ENCODE measurements around the gene RESP18. TPM values are rescaled to one million over a fixed set of nuclear protein-coding genes. Genes with fewer than 3 reads are reported as not detected.
A peak's percentile ranks its signal among the peaks of the same experiment; 100 is the strongest.

RESP18 gene
- total and polyA plus RNA-seq, 9 donors, result not detected

DNA sequence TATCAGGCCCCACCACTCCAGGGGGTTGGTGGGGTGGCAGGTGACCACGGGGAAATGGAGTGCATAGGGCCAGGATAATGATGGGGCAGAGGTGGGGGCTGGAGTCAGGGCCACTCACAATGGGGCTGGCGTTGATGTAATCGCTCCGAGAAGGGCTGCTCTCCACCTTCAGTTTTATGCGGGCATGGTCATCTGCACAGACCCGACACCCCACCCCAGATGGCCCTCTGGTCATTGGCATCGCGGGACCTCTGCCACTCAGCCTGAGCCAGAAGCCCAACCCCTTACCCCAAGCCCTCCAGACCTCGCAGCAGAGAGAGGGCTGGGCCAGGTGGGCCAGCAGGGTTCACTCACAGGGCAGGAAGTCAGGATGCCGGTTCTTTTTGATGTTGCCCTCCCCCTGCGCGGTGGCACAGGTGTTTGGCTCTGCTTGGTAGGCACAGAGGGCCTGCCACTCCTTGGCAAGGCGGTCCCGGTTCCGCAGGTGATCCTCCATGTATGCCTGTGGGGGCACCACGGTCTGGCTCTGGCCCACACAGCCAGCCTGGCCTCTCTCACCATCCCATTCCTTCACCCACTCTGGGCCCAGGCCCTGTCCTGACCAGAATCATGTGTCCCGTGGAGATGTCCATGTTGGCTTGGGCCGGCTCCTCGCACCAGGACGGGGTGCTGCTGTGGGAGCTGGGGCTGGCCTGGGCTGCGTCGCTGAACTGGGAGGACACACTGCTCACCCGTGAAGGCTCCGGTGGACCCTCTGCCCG, 35.7 kb downstream of the RESP18 start:
- Histone ChIP-seq H3K27me3 (no peaks in the 10 kb centered on the region), H3K9me3 (no peaks in the 10 kb centered on the region), H3K4me3 (no peak overlapping the region), H3K4me1 (ENCODE audit: insufficient read depth) (peaks cover 3% of the 10 kb centered on the region), H3K27ac (no peak overlapping the region), H3K36me3 (no peaks in the 10 kb centered on the region)
- intact Hi-C loops (cut with DNase I), result loop anchor here in 3 of 4 donors (5.0 to 10.0 kb wide), 3 partner anchors 52 to 240 kb away; partner anchors contain the start of genes NHEJ1 (in 2 of the 3), GLB1L (in 1 of the 3) and STK16 (in 1 of the 3)
- TF ChIP-seq, protein P1, sequence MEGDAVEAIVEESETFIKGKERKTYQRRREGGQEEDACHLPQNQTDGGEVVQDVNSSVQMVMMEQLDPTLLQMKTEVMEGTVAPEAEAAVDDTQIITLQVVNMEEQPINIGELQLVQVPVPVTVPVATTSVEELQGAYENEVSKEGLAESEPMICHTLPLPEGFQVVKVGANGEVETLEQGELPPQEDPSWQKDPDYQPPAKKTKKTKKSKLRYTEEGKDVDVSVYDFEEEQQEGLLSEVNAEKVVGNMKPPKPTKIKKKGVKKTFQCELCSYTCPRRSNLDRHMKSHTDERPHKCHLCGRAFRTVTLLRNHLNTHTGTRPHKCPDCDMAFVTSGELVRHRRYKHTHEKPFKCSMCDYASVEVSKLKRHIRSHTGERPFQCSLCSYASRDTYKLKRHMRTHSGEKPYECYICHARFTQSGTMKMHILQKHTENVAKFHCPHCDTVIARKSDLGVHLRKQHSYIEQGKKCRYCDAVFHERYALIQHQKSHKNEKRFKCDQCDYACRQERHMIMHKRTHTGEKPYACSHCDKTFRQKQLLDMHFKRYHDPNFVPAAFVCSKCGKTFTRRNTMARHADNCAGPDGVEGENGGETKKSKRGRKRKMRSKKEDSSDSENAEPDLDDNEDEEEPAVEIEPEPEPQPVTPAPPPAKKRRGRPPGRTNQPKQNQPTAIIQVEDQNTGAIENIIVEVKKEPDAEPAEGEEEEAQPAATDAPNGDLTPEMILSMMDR (IDR thresholded peaks at IDR 0.05), result no peak
- TF ChIP-seq EP300 (IDR thresholded peaks at IDR 0.05) (no peak), POLR2A (IDR thresholded peaks at IDR 0.05) (no peak)
- 82 to 88% (median 88%) methylated on average over 25 of the region's 25 CpGs for WGBS, 3 donors
- peak in 2 of 5 donors; percentile 32 to 37 for DNase-seq

DNA sequence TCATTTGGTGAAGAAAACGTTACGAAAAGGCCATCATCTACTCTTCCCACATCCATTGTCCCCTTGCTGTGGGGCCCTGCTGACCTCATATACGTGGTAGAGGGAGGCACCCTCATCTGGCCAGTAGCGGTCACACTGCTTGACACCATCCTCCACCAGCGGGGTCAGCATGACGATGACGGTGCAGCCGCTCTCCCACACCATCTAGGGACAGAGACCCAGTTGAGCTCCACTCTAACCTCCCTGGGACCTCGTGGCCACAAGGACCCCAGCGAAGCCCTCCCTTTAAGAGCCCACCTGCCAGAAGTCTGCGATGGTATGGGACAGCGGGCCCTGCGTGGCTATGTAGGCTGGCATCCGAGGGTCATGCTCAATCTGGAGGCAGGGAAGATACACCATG, 36.4 kb downstream of the RESP18 start:
- 76 to 83% (median 80%) methylated on average over 14 of the region's 14 CpGs for WGBS, 3 donors
- peaks cover 3% of the 10 kb centered on the region for H3K4me1 ChIP-seq (ENCODE audit: insufficient read depth)
- TF ChIP-seq EP300 (IDR thresholded peaks at IDR 0.05) (no peak), POLR2A (IDR thresholded peaks at IDR 0.05) (no peak)
- TF ChIP-seq, protein P1 (IDR thresholded peaks at IDR 0.05), result no peak
- DNase-seq, result no peak
- intact Hi-C loops (cut with DNase I), result loop anchor here in 3 of 4 donors (5.0 to 10.0 kb wide), 3 partner anchors 51 to 239 kb away; partner anchors contain the start of genes NHEJ1 (in 2 of the 3), GLB1L (in 1 of the 3) and STK16 (in 1 of the 3)
- H3K27ac ChIP-seq, result no peak overlapping the region
- H3K9me3 ChIP-seq, result no peaks in the 10 kb centered on the region
- no peaks in the 10 kb centered on the region for H3K36me3 ChIP-seq
- no peak overlapping the region for H3K4me3 ChIP-seq
- no peaks in the 10 kb centered on the region for H3K27me3 ChIP-seq

DNA sequence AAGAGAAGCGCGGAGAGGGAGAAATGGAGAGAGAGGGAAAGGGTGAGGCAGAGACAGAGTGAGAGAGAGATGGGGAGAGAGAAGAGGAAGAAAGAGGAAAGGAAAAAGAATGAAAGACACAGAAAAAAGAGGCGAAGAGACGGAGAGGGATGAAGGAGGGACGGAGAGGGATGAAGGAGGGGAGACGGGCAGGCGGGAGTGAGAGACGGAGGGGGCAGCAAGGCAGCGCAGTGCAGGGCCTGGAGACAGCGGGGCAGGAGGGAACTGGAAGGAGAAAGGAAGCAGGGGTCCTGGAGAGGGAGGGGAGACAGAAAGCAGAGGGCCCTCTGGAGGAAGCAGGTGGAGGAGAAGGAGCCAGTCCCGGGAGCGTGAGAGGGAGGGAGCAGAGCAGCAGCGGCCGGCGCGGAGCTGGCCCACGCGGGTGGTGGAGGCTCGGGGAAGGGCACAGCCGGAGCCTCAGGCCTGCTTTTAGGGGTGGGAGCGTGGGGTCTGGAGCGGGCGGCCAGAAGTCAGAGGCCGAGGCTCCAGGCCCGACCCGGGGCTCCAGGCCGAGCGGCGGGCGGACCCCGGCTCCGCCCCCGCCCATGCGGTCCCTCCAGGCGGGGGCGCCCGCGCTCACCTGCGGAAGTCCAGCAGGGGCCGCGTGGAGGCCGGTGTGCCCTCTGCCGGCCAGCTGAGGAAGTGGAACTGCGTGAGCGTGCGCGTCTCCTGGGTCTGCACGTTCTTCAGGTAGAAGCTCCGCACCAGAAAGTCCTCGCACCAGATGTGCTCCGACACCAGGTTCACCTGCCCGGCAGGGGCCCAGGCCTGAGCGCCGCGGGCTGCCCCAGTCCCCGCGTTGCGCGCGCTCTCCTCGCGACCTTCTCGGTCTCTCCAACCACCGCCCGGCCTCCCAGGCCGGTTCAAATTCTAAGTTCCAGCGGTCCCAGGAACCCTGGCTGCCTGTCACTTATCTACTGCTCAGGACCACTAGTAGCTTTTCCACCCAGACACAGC, 37.9 kb downstream of the RESP18 start:
- Histone ChIP-seq H3K4me1 (ENCODE audit: insufficient read depth) (peaks cover 9% of the 10 kb centered on the region), H3K27ac (peak overlapping the region; percentile 83 to 97), H3K36me3 (no peaks in the 10 kb centered on the region), H3K9me3 (no peaks in the 10 kb centered on the region), H3K4me3 (peak overlapping the region; percentile 58), H3K27me3 (no peaks in the 10 kb centered on the region)
- intact Hi-C loops (cut with DNase I), result loop anchor here (2.0 to 10.0 kb wide), 7 partner anchors 16 to 237 kb away; partner anchors contain the start of genes NHEJ1 (in 3 of the 4), CNPPD1 (in 2 of the 4), DNAJB2 (in 2 of the 4) and RETREG2 (in 2 of the 4)
- 4 to 5% (median 4%) methylated on average over 55 to 67 of the region's 67 CpGs for WGBS, 3 donors
- peak; percentile 84 to 93 (median 91) for DNase-seq
- TF ChIP-seq, protein P1 (IDR thresholded peaks at IDR 0.05), result peak; percentile 97 to 100 (median 99)
- TF ChIP-seq EP300 (IDR thresholded peaks at IDR 0.05) (no peak), POLR2A (IDR thresholded peaks at IDR 0.05) (peak; percentile 61)

DNA sequence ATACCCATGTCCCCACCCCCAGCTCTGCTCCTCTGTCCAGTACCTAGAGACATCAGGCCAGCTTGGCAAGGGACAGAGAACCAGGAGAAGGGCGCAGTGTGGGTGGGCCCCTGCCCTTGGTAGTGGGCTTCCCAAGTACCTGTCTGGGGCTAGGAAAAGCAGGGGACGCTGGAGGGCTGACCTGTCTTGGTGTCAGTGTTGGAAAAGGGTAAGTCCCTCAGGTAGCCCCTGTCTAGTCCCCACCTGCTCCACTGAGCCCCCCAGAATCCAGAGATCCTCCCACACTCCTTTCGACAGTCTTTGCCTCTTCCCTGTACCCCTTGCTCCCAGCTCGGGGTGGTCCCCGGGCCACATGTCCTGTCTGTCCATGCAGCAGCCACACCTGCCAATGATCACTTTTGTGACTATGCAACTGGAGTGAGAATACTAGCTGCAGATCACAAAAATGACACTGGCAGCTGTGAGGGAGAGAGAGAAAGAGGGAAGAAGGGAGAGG, 38.8 kb downstream of the RESP18 start:
- H3K27me3 ChIP-seq, result no peaks in the 10 kb centered on the region
- peak overlapping the region; percentile 83 to 97 for H3K27ac ChIP-seq
- TF ChIP-seq POLR2A (IDR thresholded peaks at IDR 0.05), result no peak
- TF ChIP-seq EP300 (IDR thresholded peaks at IDR 0.05), result no peak
- TF ChIP-seq, protein P1 (IDR thresholded peaks at IDR 0.05), result no peak
- peak in 2 of 5 donors; percentile 35 for DNase-seq
- no peaks in the 10 kb centered on the region for H3K9me3 ChIP-seq
- peaks cover 10% of the 10 kb centered on the region for H3K4me1 ChIP-seq (ENCODE audit: insufficient read depth)
- WGBS, 3 donors, result 76 to 84% (median 82%) methylated on average over 5 of the region's 5 CpGs
- no peak overlapping the region for H3K4me3 ChIP-seq
- intact Hi-C loops (cut with DNase I), result loop anchor here (2.0 to 10.0 kb wide), 5 partner anchors 15 to 133 kb away; partner anchors contain the start of genes CNPPD1 (in 2 of the 4), DNAJB2 (in 2 of the 4), RETREG2 (in 2 of the 4) and GLB1L (in 1 of the 4)
- no peaks in the 10 kb centered on the region for H3K36me3 ChIP-seq

All from ovary (tissue), 9 donors.